HCEC 1CT (cell line): Measurements from ENCODE around the gene CNTN4.
"Not testable (repeated sequence)": the region's sequence is repeated elsewhere in the genome, so short reads cannot be mapped to it uniquely, and the experiment has no call there.

Experiments used
- DNase-seq: peaks from one replicate; pipeline ENCODE4 v3.0.0-alpha.2; 2017

Gene CNTN4

DNA sequence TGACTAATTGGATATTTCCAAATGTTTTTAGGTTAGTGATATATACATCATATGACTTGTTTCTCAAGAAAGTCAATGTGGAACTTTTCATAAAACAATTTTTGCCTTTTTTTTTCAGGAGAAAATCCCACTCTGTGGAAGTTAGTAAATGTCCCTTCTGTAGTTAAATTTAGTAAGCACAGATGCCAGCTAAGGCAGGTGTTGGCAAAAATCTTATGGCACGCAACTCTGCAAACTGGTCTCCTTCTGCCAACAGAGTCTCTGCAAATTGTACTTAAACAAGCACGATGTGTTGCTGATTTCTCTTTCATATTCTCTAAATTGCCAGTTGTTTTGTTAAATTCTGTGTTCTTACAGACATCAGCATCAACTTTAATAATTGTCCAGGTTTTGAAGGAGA lies 777.7 kb downstream of the CNTN4 start:
- no peak for DNase-seq

DNA sequence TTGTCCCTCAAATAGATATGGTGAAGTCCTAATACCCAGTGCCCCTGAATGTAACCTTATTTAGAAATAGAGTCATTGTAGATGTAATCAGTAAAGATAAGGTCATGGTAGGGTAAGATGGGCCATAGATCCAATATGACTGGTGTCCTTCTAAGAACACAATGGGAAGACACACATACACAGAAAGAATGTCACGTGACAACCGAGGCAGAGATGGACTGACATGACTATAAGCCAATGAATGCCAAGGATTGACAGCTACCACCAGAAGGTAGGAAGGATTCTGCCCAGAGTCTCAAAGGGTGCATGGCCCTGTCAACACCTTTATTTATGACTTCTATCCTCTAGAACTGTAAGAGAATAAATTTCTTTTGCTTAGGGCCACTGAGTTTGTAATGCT lies 780.4 kb downstream of the CNTN4 start:
- no peak for DNase-seq

DNA sequence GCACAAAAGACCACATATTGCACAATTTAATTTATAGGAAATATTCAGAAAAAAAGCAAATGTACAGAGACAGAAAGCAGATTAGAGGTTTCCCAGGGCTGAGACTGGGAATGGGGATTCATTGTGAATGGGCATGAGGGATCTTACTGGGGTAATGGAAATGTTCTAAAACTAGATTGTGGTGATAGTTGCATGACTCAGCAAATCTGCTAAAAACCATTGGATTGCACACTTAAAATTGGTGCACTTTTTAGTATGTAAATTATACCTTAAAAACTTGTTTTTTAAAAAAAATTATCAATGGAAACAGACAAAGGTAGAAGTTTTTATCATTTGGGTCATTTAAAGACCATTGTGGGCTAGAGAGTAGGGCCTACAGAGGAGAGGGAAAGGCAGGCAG lies 780.9 kb downstream of the CNTN4 start:
- no peak for DNase-seq

DNA sequence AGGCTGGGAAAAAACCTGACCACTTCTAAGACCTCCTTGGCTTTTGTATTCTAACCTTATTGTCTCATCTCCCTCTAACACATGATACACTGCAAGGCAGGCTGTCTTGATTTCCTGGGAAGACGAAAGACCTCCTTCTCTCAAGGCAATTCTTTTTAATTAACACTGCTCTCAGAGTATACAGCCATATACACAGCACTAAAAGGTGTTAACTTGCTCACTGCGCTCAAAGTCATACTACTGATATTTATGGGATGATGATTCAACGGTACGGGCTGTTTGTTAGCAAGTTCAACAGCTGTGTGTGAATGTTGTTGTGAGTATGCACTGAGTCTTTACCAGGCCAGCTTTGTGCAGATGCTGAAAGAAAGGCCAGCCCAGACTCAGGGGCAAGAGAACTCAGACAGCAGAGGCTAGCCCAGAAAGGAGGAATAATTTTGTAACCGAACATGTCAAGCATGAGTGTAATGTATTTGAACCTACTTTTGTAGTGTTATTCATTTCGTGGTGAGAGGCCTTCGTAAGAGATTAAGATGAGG lies 781.6 kb downstream of the CNTN4 start:
- no peak for DNase-seq

DNA sequence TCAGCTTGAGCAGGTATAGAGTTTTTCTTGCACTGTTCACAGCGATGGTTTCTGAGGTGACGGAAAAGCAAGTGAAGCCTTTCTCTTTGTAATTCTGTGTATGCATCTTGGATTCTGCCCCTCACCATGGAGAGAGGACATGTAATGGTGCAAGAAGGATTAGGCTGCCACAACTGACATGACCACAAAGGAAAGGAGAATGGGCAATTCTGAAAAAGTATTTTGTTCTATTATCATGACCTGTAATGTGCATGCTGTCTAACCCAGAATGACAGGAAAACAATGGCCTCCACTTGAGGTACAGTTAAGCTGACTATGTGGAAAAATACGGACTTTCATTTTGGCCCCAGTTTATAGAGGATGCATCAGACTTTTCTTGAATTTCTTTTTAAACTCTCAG lies 784.6 kb downstream of the CNTN4 start:
- no peak for DNase-seq

DNA sequence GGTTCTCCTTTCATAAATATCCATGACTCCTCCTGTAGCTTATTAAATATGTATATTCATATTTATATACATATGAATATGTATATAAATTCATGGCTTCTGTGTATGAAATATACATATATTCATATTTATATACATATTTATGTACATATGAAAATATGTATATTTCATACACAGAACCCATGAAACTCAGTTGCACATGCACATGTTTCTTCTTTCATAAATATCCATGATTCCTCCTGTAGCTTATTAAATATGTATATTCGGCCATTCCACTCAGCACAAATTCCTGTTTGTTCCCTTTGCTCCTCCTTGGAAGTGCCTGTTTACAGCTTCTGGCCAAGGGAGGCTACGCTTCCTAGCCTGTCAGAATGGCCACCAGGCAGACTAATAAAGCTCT lies 789.9 kb downstream of the CNTN4 start:
- DNase-seq, result no peak

DNA sequence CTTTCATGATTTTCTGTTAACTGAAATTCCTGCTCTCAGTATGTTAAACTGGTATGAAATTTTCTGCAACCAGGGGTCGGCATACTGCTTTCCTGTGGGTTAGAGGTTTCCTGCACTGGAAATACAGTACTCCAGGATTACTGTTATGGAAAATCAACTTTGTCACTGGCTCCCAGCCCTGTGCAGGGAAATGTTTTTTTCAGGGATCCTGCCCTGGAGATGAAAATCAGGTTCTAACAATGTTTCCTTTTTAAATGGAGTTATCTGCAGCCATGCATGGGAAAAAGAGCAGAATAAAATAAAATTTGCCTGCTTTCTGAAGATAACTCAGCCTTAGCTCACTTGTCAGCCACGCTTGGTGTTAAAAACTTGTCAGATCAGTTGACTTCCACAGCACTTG lies 791.1 kb downstream of the CNTN4 start:
- no peak for DNase-seq

DNA sequence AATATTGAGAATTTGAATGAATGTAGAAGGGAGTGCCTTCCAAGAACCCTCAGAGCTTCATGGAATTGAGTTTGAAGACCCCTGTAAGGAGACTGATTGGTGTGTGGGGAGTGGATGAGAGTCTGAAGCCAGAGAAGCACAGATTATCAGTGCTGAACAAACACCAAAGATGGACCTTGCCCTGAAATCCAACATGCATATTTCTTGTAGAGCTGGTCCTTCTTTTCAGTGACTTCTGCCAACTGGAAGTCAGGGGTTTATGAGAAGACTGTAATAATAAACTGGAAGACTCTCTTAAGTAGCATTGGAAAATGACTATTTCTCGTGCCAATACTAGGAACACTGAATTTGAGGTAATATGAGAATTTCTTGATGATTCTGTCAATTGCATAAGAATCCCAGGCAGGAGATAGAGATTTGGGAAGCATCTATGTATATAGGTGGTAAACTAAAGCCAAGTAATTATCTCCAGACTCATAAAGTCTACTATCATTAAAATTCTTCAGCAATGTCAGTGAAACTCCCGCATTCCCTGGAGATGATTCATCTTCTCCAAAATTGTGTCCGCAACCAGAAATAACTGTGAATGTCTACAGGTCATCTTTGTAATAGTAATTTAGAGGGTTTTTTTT lies 797.8 kb downstream of the CNTN4 start:
- DNase-seq, result no peak

DNA sequence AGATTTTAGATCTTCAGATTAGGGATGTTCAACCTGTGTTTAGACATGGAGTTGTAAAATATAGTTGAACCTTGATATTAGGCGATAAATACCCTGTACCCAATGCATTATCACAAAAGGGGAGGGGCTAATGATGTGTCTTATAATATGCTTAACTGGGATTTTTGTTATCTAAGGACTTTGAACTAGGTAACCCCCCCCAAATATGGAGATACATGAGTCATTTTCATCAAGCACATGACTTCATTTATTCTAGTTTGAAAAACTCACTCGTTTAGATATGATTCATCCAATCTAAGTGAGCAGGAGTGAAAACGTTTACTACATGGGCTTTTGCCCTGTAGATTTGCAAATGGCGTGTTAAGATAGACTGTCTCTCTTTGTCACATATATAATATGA lies 799.2 kb downstream of the CNTN4 start:
- no peak for DNase-seq

DNA sequence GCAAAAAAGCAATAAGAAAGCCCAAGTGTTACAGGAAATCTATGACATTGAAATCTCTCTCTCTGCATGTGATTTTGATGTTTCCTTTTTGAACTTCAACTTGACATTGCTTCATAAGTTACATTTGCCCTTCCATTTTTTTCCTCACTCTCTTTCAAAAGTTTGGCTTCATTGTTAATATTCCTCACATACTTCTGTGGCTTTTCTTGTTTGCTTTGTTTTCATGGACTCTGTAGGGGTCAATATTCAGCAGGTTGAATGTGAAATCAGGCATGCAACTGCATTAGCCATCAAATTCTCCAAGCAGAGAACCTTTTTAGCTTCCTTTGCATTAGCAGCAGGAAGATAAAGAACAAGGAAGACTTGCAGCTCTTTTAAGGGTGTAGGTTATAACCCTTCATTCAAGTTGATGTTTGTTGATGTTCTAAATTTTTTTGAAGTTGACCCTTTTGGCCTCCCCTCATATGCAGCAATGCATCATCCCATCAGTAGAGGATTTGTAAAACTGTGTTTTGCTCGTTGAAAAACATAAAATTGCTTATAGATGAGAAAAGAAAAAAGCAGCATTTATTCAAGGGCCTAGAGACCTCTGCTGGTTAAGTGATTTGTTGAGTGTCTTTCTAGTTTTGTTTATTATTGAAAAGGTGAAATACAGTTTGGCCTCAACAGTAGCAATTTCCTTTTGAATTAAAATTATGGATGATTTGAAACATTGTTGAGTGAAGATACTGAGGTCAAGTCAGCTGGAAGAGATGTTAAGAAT lies 800.1 kb downstream of the CNTN4 start:
- no peak for DNase-seq

DNA sequence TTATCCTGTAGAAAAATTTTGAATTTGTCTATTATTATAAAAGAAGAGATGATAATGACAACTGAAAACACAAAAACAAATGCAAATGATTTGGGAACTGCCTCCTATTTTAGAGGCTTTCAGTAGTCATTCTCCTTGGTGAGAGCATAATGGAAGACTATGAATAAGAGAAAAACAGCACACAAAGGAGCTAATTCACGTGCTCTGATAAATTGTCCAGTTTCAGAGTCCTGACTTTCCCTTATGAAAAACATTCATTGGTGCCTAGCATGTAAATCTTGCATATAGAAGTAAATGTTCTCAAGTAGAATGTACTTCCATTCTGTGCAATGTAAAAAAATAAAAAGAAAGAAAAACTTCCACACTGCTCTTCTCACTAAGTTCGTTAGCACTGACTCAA lies 805.4 kb downstream of the CNTN4 start:
- DNase-seq, result no peak

DNA sequence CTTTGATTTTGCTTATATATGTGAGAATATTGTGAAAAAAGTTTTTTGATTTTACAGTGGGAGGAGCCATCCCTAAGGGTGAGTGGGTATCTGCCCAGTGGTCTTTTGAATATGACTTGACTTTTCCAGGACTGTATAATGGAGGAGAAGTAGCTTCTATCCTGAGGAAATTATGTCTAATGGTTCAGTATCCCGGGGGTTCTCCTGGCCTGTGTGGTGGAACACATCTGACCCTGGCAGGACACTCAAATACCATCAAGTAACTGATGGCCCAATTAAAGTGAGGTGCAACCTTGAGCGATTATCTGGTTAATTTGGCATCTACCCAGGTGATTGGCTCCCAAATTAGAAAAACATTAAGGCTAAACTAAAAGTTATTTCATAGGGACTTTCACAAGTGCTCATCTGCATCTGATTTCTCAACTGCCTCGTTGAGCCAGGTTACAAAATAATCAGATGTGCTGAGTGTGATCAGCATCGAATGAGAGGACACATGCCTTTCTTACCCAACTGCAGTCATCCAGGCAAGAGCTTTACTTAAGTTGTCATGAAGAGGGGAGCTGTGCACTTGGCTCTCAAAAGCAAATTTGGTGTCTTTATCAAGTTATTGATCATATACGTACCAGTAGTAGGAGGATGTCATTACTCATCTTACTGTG lies 810.2 kb downstream of the CNTN4 start:
- no peak for DNase-seq

DNA sequence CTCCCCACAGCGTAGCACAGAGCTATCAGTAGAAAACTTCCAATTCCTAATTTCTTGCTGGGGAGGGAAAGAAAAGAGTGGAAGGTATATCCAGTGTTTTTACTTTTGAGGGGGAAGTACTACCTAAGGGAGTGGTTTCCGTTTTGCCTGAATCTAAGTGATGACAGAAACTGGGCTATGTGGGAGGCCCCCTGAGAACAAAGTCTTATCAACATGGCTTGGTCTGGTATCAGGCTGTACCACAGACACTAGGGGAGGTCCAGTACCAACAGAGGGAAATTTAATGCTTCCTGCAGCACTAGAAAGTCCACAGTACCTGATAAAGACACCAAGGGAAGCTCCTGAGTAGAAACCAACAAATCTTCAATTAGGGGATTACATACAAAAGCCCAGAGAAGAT lies 812.3 kb downstream of the CNTN4 start:
- DNase-seq, result no peak

DNA sequence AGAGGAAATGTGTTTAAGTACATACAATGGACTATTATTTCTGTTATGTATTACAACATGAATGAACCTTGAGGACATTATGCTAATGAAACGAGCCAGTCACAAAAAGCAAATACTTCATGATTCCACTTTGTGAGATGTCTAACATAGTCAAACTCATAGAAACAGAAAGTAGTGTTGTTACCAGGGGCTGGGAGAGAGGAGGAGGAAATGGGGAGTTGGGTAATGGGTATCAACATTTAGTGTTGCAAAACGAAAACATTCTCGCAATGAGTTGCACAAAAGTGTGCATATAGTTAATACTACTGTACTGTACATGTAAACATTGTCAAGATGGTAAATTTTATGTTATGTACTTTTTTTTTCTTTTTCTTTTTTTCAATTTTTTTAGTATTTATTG lies 817.2 kb downstream of the CNTN4 start:
- no peak for DNase-seq

DNA sequence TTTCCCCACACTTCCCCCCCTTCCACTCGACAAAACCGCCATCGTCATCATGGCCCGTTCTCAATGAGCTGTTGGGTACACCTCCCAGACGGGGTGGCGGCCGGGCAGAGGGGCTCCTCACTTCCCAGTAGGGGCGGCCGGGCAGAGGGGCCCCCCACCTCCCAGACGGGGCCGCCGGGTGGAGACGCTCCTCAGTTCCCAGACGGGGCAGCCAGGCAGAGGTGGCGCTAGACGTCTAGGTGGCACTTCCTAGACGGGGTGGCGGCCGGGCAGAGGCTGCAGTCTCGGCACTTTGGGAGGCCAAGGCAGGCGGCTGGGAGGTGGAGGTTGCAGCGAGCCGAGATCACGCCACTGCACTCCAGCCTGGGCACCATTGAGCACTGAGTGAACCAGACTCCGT lies 818.0 kb downstream of the CNTN4 start:
- not testable (repeated sequence) for DNase-seq

DNA sequence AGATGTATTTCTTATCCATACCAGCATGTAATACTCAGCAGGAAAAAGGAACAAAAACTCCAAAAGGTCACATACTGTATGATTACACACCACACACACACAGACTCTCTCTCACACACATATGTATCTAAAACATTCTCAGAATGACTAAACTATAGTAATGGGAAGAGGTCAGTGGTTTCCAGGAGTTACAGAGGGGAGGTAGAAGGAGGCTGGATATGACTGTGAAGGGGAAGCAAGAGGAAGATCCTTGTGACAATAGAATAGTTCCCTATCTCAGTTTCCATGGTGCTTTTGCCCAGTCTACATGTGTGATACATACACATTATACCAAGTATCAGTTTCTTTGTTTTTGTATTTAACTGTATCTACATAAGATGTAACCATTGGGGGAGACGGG lies 821.4 kb downstream of the CNTN4 start:
- no peak for DNase-seq

DNA sequence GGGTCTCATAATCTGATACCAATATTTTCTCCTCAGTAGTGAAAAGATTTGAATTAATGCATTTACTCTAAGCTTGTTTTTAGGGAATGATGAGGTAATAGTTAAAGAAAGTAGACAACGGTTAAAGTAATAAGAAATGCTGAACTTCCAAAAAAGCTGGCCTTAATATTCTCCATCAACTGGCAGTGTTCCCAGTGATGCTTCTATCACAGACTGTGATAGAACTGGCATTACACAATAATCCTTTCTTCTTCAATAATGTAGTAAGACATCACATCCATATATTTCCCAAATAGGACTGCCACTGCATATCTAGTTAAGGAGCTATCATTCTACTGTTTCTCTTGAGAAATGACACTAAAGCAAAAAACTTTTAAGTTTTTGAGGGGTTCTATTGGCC lies 822.8 kb downstream of the CNTN4 start:
- no peak for DNase-seq

DNA sequence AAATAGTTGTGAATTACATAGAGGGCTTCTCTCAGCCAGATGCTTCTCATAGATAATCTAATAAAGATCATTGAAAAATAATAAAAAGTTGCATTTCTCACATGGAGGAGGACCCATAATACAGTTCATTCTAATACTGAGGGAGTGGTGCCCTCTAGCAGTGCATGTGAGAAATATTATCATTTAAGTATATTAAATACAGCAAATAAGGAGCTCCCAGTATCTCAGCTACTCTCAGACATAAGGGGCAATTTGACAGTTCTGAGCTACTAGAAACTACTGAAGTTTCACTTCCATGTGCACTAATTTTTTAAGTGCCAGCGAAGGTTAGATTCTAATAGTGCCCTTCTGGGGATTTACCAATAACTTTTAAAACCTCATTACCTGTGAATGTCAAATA lies 823.2 kb downstream of the CNTN4 start:
- no peak for DNase-seq

DNA sequence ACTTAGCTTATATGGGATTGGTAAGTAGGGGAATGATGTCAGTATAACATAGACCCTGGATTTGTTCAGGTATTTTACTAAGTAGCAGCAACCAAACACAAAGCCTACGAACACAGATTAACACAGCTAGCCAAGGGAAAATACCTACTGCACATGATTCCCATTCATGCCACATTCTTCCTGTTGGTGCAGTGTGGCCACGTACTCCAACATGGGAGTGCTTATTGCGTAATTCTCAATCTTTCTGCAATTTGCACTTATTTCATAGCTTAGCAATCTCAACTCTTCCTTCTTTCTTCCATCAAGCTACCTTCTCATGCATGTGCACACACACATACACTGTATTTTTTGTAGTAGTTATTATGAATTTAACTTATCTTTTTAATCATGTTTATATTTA lies 824.7 kb downstream of the CNTN4 start:
- no peak for DNase-seq

DNA sequence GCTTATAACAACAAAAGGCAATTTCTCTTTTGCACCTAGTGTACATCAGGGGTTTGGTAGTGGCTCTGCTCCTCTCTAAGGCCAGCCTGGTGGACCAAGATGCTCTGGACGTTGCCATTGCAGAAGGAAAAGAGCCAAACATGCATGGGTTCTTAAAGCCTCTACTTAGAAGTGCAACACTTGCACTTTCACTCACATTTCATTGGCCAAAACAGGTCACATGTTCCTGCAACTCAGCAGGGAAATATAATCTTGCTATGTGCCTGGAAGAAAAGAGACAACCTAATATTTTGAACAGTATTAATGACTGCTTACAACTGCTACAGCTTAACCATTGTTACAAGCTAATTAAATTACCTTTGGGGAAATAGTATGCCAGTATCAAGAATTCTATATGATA lies 828.6 kb downstream of the CNTN4 start:
- DNase-seq, result no peak

DNA sequence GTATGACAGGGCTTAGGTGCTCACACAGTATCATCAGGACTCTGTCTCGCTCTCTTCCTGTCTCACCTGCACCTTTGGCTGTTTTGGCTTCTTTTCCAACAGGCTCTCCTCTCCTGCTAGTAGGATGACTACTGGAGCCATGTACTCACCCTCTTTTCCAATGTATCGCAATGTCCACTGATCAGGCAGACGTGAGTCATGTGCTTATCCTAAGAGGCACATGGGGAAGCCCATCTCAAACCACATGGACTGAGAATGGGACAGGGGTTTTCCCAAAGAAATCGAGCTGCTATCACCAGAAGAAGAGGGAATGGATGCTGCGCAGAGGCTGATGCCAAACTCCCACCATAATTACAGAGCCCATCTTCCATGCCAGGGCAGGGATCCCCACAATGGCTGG lies 830.9 kb downstream of the CNTN4 start:
- DNase-seq, result no peak

DNA sequence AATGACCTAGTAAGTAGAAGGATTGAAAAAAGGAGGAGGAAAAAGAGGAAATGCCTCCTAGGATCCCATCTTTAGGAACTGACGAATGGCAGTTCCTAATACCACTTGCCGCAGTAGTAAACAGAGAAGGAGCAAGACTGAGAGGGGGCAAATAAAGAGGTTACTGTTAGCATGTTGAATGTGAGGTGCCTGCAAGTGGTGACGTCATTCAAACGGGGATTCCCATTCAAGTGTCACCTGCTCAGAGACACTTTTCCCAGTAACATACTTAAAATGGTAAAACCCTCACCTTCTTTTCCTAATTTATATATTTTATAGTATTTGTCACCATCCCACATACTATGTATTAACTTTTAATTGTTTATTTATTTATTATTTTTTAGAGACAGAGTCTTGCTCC lies 832.6 kb downstream of the CNTN4 start:
- DNase-seq, result no peak

DNA sequence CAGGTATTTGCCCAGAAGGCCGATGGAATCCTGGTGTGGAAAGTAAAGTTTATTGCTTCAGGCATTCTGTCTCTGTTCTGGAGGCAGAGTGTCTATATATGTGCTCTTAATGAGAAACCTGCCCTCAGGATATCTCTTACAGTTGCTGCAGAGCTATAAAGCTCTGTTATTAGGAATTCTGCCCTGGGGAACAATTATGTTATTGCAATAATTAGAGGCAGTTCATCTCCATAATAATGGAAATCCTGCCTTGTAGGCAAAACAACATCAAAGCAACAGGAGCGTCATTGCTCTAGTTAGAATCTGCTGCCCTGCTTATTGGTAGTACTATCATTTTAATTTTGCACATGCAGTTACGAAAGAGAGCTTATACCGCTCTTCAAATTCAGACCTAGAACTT lies 835.9 kb downstream of the CNTN4 start:
- no peak for DNase-seq

DNA sequence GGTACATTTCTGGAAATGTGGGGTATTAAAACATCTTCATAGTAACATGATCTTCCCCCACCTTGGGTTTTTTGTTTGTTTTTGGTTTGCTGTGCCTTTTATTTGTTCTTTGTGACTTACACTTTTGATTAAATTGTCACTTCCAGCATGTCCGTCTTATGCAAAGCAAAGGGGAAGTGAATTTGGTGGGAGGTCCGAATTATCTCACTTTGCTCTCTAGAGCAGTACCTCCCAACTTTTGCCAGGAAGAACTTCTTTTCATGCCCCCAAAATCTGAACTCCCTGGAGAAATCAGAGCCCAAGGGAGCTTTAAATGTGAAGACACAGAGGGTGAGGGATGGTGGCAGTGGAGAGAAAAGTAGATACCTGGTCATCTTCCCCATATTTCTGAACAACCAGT lies 838.4 kb downstream of the CNTN4 start:
- no peak for DNase-seq
